Measurements from ENCODE around the gene GALNT16.
"Not testable (repeated sequence)": the region's sequence is repeated elsewhere in the genome, so short reads cannot be mapped to it uniquely, and the experiment has no call there.

GALNT16 gene

GRCh38 chr14:69267492-69267891, 7.5 kb downstream of the GALNT16 start:
- Mint-ChIP-seq H3K27me3 (peaks cover 13% of the 10 kb centered on the region), H3K36me3 (ENCODE audit: low read depth) (no peaks in the 10 kb centered on the region), H3K9me3 (no peaks in the 10 kb centered on the region), H3K4me3 (no peak overlapping the region), H3K27ac (no peak overlapping the region), H3K4me1 (ENCODE audit: low read depth) (no peaks in the 10 kb centered on the region)

DNA sequence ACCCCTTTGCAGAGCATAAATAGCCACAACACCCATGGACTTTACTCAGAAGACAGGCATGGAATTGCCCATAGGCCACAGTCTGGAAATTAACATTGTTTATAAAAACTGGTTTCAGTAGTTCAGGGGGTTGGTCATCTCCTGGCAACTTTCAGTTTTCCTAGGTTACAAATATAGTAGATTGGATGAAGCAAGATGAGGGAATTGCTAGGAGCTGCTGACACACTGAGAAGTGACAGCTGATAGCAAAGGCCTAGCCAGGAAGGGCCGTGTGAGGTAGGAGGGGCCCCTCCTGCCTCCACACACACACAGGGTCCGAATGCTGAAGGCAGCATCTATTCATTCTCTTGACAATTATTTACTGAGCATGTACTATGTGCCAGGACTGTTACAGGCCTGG, 8.3 kb downstream of the GALNT16 start:
- H3K27ac Mint-ChIP-seq: no peak overlapping the region
- peaks cover 10% of the 10 kb centered on the region for H3K27me3 Mint-ChIP-seq
- no peaks in the 10 kb centered on the region for H3K4me1 Mint-ChIP-seq (ENCODE audit: low read depth)
- no peaks in the 10 kb centered on the region for H3K36me3 Mint-ChIP-seq (ENCODE audit: low read depth)
- H3K9me3 Mint-ChIP-seq: no peaks in the 10 kb centered on the region
- no peak overlapping the region for H3K4me3 Mint-ChIP-seq

GRCh38 chr14:69268763-69269162, 8.8 kb downstream of the GALNT16 start:
- no peak overlapping the region for H3K27ac Mint-ChIP-seq
- no peak overlapping the region for H3K4me3 Mint-ChIP-seq
- H3K27me3 Mint-ChIP-seq: peaks cover 6% of the 10 kb centered on the region
- no peaks in the 10 kb centered on the region for H3K9me3 Mint-ChIP-seq
- H3K4me1 Mint-ChIP-seq (ENCODE audit: low read depth): no peaks in the 10 kb centered on the region
- H3K36me3 Mint-ChIP-seq (ENCODE audit: low read depth): no peaks in the 10 kb centered on the region

GRCh38 chr14:69269381-69269780, 9.4 kb downstream of the GALNT16 start:
- no peaks in the 10 kb centered on the region for H3K4me1 Mint-ChIP-seq (ENCODE audit: low read depth)
- no peaks in the 10 kb centered on the region for H3K36me3 Mint-ChIP-seq (ENCODE audit: low read depth)
- H3K4me3 Mint-ChIP-seq: no peak overlapping the region
- H3K9me3 Mint-ChIP-seq: no peaks in the 10 kb centered on the region
- no peaks in the 10 kb centered on the region for H3K27me3 Mint-ChIP-seq
- H3K27ac Mint-ChIP-seq: no peak overlapping the region

DNA sequence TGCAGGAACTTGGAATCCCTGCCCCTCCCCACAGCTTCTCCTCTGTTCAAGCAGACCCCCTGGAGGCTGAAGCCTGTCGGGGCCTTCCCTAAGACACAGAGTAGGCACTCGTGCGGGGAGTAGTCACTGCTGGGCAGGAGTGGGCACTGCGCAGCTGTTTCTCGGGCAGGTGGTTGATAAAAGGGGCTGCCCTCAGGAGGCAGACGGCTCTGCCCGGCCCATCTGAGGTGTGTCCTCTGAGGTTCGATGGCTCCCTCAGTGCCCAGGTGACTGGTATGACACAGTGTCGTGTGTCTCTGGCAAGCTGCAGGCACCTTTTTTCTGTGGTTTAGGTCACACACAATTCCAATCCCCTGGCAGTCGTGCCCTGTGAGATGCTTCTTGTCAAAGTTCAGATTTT, 10.1 kb downstream of the GALNT16 start:
- Mint-ChIP-seq H3K36me3 (ENCODE audit: low read depth) (no peaks in the 10 kb centered on the region), H3K4me1 (ENCODE audit: low read depth) (no peaks in the 10 kb centered on the region), H3K27me3 (no peaks in the 10 kb centered on the region), H3K9me3 (no peaks in the 10 kb centered on the region), H3K4me3 (no peak overlapping the region), H3K27ac (no peak overlapping the region)

DNA sequence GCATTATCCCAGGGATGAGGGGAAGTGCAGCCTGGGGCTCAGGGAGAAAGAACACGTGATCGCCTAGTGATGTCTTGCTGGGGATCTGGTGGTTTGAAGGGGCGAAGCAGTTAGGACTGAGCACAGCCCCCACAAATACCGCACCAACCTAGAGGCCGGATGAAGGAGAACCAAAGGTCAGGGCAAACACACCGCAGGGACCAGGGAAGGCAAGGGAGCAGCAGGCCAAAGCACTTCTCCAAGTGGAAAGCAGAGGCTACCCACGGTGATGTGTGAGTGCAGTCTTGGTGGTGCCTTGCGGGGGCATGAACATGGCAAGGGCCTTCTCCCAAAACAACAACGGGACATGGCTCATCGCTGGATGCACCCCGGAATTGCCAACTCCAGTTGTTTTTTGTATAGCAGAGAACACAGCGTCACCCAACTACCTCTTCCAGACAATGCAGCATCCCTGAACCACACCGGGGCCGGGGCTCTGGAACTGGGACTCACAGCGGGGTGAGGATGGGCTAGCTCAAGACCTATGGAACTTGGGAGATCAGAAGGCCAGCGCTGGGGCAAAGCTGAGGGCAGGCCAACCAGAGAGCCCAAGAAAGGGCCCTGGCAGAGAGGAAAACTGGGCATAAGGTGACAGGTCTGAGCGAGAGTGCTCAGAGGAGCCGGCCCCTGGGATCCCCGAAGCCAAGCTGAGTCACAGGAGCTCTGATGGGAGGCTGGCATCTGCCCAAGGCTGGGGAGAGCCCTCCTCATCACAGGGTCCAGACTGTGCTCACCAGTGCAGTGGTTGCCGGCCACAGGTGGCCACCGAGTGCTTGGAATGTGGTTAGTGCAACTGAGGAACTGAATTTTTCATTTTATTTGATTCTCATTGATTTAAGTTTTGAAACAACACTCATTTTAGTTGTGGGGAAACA, 11.1 kb downstream of the GALNT16 start:
- Mint-ChIP-seq H3K4me1 (ENCODE audit: low read depth) (peaks cover 3% of the 10 kb centered on the region), H3K36me3 (ENCODE audit: low read depth) (no peaks in the 10 kb centered on the region), H3K27ac (no peak overlapping the region), H3K27me3 (peaks cover 5% of the 10 kb centered on the region), H3K9me3 (peaks cover 5% of the 10 kb centered on the region), H3K4me3 (no peak overlapping the region)

DNA sequence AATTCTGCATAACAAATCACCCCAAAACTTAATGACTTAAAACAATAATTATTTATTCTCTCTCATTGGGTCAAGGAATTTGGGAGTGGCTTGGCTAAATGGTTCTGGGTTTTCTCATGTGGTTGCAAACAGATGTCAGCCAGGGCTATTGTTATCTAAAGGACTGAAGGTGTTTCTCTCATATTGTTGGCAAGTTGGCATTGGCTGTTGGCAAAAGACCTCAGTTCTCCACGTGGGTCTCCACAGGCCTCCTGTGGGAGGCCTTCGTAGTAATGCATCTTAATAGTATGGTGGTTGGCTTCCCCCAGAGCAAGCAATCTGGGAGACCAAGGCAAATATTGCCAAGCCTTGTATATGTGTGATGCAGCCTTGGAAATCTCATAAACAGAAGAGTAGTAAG, 14.4 kb downstream of the GALNT16 start:
- Mint-ChIP-seq H3K36me3 (ENCODE audit: low read depth) (no peaks in the 10 kb centered on the region), H3K9me3 (peaks cover 6% of the 10 kb centered on the region), H3K27me3 (peaks cover 10% of the 10 kb centered on the region), H3K27ac (no peak overlapping the region), H3K4me1 (ENCODE audit: low read depth) (peaks cover 4% of the 10 kb centered on the region), H3K4me3 (no peak overlapping the region)

DNA sequence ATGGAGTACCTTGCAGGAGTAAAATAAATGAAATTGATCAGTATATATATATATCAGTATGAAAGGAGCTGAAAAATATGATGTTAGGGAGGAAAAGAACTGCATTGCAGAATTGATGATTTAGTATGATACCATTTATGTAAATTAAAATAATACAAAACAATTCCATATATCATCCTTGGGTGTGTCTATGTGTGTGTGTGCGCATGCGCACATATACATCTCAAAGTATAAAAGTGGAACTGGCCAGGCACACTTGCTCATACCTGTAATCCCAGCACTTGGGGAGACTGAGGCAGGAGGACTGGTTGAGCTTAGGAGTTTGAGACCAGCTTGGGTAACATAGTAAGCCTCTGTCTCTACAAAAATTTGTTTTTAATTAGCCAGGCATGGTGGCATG, 15.4 kb downstream of the GALNT16 start:
- H3K4me3 Mint-ChIP-seq: no peak overlapping the region
- H3K36me3 Mint-ChIP-seq (ENCODE audit: low read depth): no peaks in the 10 kb centered on the region
- H3K9me3 Mint-ChIP-seq: peaks cover 6% of the 10 kb centered on the region
- H3K27ac Mint-ChIP-seq: no peak overlapping the region
- peaks cover 13% of the 10 kb centered on the region for H3K27me3 Mint-ChIP-seq
- peaks cover 4% of the 10 kb centered on the region for H3K4me1 Mint-ChIP-seq (ENCODE audit: low read depth)

GRCh38 chr14:69277356-69277755, 17.4 kb downstream of the GALNT16 start:
- not testable (repeated sequence) for H3K4me1 Mint-ChIP-seq (ENCODE audit: low read depth); H3K9me3 Mint-ChIP-seq; H3K4me3 Mint-ChIP-seq; H3K27ac Mint-ChIP-seq; H3K36me3 Mint-ChIP-seq (ENCODE audit: low read depth)
- peaks cover 13% of the 10 kb centered on the region for H3K27me3 Mint-ChIP-seq

DNA sequence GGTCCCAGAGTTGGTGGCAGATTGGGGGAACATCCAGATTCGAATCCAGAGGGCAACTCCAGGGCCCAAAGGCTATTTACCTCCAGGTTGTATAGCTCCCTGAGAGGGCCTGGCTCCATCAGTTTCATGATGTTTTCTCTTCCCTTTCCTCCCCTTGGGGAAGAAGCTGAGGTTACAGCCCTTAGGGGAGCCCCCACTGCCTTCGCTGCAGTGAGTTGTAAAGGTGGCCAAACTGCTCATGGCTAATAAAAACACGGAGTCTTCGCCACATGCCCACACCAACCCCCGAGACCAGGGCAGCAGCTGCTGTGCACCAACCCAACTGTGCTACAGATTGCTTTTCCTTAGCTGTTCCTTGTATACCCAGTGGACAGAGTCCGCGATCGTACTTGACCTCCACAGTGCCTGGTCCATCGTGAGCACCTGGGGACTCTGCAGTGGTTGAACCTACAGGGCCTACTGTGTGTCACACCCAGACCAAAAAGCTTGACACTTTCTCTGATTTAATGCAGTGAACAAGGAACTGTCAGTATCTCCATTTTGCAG, 20.9 kb downstream of the GALNT16 start:
- Mint-ChIP-seq H3K4me1 (ENCODE audit: low read depth) (peaks cover 3% of the 10 kb centered on the region), H3K4me3 (no peak overlapping the region), H3K27me3 (peaks cover 10% of the 10 kb centered on the region), H3K9me3 (peaks cover 4% of the 10 kb centered on the region), H3K36me3 (ENCODE audit: low read depth) (no peaks in the 10 kb centered on the region), H3K27ac (no peak overlapping the region)

DNA sequence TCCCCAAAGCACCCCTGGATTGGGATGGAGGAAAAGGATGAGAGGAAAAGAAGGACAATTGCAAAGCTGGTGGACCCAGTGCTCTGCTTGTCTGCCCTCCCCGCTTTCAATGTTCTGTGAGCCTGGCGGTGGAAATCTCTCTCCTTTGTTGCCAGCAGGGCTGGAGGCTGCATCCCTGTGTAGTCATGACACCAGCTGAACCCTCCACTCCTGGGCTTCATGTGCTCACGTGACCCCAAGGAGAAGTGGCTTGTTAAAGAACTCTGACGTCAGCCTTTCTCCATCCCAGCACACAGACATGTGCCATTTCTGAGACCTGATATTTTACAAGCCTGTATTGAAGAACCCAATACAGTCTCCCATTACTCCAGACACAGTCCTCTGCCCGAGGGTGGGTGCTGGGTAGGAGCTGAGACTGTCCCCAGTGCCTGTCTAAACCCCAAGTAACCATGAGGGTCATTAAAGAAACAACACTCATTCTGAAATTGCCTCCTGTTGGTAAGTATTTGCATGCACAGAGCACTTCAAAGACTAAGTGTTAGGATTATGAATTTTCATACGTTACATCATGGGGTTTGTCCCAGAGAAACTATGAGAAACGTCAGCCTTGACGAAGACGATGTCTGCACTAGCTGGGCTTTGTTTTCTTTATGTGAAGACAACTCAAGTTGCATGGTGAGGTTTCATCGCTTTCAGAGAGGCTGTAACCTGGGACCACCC, 21.7 kb downstream of the GALNT16 start:
- Mint-ChIP-seq H3K4me1 (ENCODE audit: low read depth) (no peaks in the 10 kb centered on the region), H3K27ac (no peak overlapping the region), H3K27me3 (peaks cover 7% of the 10 kb centered on the region), H3K9me3 (no peaks in the 10 kb centered on the region), H3K4me3 (no peak overlapping the region), H3K36me3 (ENCODE audit: low read depth) (no peaks in the 10 kb centered on the region)

DNA sequence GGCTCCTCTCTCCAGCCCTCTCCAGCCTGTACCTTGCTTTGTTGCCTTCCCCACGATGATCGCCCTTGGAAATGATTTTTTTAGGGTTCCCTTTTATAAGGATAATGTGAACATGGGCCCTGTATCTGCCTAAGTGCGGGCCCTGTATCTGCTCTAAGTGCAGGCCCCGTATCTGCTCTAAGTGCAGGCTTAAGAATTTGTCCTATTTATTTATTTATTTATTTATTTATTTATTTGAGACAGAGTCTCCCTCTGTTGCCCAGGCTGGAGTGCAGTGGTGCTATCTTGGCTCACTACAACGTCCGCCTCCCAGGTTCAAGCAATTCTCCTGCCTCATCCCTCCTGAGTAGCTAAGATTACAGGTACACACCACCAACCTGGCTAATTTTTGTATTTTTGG, 22.5 kb downstream of the GALNT16 start:
- Mint-ChIP-seq H3K4me1 (ENCODE audit: low read depth) (no peaks in the 10 kb centered on the region), H3K36me3 (ENCODE audit: low read depth) (no peaks in the 10 kb centered on the region), H3K27me3 (peaks cover 7% of the 10 kb centered on the region), H3K9me3 (no peaks in the 10 kb centered on the region), H3K27ac (no peak overlapping the region), H3K4me3 (no peak overlapping the region)

DNA sequence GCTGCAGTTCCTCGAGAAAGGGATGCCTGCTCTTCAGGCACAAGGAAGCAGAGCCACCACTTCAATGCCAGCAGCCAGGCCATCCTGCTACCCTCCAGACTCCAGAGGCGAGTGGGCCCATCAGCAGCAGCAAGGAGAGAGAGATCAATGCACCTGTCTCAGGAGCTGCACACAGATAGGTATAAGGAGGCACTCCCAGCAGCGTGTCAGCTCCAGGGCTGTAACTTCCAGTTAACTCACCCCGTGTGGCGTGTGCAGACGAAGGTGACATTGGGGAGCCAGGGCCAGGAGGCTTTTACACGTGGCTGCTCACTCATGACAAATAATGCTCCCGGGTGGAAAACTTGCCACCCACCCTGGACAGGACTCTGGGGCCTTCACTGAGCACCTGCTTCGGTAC, 24.2 kb downstream of the GALNT16 start:
- no peak overlapping the region for H3K27ac Mint-ChIP-seq
- H3K27me3 Mint-ChIP-seq: peaks cover 4% of the 10 kb centered on the region
- H3K36me3 Mint-ChIP-seq (ENCODE audit: low read depth): no peaks in the 10 kb centered on the region
- H3K4me1 Mint-ChIP-seq (ENCODE audit: low read depth): no peaks in the 10 kb centered on the region
- H3K4me3 Mint-ChIP-seq: no peak overlapping the region
- H3K9me3 Mint-ChIP-seq: no peaks in the 10 kb centered on the region

DNA sequence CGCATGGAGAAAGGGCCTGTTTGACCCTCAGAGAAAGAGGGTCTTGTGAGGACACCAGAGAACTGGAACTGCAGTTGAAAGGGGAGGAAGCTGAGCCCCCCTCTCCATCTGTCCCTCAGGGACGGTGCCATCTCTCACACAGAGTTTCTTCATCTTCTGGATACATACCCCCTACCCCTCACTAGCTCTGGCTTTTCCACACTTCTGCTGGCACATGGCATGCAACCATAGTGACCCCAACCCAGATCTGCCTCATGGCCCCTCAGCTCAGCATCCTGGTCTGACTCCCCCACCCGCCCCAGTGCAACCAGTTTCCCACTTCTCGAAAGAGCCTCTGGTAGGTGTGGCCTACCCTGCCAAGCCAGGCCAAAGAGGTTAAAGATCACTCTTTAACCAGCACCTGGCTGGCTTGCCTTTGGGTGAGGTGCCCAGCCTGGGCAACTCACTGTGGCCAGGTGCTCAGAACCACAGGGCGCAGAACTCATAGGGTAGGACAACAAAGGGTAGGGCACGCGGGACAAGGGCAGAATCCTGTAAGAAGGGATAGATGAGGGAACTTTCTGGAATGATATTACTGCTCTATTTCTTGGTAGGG, 25.8 kb downstream of the GALNT16 start:
- no peak overlapping the region for H3K4me3 Mint-ChIP-seq
- no peaks in the 10 kb centered on the region for H3K4me1 Mint-ChIP-seq (ENCODE audit: low read depth)
- no peaks in the 10 kb centered on the region for H3K36me3 Mint-ChIP-seq (ENCODE audit: low read depth)
- no peaks in the 10 kb centered on the region for H3K27me3 Mint-ChIP-seq
- H3K9me3 Mint-ChIP-seq: no peaks in the 10 kb centered on the region
- no peak overlapping the region for H3K27ac Mint-ChIP-seq
